HG02938 (cell line): ENCODE results near the gene UBE2Q2.
"Not testable (repeated sequence)": the region's sequence is repeated elsewhere in the genome, so short reads cannot be mapped to it uniquely, and the experiment has no call there.

Experiments used
- ATAC-seq: cut with Tn5 transposase; IDR thresholded peaks from one replicate; pipeline ENCODE4 v1.9.1; 2021; ENCODE audit warnings: mild to moderate bottlenecking, moderate library complexity; ENCODE audit not compliant: unreplicated experiment

Gene UBE2Q2

DNA sequence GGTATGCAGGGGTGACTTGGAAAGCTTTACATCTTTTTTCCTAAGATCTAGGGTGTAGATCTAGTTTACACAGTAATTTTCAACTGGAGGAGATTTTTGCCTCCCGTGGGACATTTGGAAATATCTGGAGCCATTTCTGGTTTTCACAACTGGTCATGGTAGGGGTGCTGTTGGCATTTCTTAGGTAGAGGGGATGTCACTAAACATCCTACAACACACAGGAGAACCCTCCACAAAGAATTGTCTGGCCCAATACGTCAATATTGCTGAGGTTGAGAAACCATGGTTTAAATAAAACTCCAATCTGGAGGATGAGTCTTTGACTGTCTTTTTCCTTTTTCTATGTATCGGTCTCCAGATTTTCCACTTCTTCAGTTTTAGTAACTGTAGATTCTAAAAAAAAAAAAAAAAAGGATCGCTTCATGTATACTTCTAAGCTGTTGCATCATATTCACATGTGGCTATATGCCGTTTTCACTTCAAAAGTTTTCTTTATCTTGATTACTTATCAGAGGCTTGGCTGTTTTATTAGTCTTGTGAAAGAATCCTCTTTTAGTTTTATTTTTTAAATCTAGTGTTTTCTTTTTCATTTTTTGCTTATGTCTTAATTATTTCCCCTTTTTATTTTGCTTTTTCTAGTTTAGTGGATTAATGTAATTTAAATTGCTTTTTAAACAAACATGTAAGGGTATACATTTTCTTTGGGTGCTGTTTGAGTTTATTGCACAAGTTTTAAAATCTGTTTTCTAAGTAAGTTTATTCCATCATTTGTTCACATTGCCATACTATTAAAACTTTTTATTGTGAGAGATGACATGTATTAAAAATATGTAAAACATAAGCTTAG, 21.2 kb downstream of the UBE2Q2 start:
- ATAC-seq = no peak

DNA sequence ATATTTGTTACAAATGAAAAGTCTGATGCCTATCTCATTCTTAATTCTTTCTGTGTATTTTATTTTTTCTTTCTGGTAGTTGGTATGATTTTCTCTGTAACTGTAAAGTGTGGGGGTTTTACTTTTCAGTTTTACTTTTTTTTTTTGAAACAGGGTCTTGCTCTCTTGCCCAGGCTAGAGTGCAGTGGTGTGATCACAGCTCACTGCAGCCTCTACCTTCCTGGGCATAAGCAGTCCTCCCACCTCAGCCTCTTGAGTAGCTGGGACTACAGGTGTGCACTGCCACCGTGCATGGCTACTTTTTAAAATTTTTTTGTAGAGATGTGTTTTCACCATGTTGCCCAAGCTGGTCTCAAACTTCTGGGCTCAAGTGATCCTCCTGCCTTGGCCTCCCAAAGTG, 22.8 kb downstream of the UBE2Q2 start:
- not testable (repeated sequence) for ATAC-seq

DNA sequence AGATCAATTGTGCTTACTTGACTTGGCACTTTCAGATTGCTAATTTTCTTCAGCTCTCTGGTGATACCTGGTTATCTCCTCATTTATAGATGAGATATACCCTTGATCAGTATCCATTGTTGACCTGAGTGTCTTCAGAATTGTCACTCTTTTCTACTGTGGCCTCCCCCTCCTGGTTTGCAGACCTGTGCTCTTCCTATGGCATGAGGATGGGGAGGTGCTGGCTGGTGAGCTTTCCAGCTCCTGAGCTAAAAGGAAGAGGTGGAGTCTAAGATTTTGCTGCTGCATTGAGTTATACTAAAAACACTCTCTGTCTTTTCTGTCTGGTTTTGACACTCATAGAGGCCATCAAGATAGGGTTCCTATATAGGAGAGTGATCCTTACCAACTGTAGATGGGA, 23.7 kb downstream of the UBE2Q2 start:
- no peak for ATAC-seq

DNA sequence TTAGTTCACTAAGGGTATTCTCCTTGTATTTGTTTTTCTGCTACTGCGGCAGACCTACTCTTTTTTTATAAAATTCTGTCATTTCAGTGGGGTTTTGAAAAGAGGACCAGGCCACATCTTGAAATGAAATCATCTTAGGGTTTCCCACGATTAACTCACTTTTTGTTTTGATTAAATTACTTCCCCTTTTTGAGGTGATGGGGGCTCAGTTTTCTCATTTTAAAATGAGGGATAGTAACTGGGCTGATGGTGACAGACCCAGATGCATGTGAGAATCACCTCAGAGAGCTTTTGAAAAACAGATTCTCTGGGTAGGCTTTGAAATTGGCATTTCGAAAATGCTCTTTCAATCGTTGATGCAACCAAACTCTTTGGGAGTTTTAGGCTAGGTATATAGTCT, 24.2 kb downstream of the UBE2Q2 start:
- no peak for ATAC-seq

DNA sequence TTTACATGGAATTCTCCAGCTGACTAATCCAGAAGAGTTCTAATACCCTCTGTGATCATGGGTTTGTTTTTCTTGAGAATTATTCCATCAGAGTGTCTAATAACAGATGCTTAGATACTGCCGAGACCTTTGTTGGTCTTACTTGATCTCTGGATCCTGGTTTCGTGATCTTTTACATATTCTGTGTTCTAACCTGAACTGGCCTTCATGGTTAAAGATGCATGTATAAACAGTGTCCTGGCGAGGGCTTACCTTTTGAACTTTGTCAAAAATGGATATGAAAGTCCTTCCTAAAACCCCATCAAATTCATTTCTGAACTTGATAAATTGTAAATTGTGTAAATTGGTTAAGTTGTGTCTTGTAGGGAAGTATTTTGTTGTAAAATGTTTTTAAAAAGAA, 24.8 kb downstream of the UBE2Q2 start:
- ATAC-seq = no peak

DNA sequence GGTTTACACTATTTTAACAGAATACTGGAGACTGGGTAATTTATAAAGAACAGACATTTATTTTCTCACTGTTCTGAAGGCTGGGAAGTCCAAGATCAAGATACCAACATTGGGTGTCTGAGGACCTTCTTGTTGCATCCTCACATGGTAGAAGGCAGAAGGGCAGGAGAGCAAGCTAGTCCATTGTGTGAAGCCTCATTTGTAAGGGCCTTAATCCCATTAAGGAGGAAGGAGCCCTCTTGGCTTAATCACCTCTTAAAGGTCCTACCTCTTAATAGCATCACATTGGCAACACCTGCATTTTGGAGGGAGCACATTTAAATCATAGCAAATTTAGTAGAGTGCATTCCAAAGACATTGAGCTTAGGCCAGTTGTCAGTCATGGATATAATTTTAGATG, 26.2 kb downstream of the UBE2Q2 start:
- no peak for ATAC-seq

DNA sequence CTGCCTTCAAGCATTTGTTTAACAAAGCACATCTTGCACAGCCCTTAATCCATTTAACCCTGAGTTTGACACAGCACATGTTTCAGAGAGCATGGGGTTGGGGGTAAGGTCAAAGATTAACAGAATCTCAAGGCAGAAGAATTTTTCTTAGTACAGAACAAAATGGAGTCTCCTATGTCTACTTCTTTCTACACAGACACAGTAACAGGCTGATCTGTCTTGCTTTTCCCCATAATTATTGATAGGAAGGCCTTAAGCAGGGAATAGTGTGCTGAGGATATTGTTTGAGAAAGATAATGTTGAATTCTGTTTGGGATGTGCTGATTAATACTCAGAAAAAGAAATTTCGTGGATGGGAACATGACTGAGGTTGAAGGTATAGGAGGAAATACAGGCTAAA, 28.3 kb downstream of the UBE2Q2 start:
- ATAC-seq = not testable (repeated sequence)

DNA sequence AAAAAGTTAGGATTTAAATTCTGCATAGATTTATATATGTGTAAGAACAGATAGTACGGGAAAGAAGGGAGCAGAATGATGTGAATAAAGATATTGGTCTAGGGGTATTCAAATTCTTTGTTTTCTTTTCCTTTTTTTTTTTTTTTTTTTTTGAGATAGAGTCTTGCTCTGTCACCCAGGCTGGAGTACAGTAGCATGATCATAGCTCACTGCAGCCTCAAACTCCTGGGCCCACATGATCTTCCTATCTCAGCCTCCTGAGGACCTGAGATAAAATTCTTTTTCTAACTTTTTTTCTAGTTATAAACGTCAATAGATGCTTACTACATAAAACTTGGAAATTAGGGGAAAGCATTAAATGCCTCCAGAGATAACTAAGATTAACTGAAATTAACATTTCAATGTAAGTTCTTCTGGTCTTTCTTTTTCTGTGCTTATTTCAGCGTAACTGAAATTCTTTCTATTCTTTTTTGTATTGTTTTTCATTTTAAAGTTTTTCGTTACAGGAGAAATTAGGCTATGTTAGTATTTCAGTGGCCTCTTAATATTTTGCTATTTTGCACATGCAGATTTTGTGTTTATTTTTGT, 29.2 kb downstream of the UBE2Q2 start:
- no peak for ATAC-seq

DNA sequence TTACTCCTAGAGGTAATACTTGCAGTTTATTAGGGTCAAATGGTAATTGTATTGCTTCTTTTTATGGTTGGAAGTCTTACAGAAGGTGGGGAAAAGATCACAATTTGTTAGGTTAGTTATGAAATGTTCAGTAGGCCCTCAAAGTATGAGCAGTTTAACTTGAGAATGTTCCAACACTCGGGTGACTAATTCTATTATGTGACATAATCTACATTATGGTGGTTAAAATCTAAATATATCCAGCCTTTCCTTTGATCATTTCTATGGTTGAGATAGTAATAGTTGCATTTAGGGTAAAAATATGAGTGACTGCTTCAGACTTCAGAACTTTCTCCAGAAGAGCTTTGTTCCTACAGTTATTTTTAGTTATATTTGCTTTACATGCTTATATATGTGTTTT, 40.8 kb downstream of the UBE2Q2 start:
- ATAC-seq = no peak

DNA sequence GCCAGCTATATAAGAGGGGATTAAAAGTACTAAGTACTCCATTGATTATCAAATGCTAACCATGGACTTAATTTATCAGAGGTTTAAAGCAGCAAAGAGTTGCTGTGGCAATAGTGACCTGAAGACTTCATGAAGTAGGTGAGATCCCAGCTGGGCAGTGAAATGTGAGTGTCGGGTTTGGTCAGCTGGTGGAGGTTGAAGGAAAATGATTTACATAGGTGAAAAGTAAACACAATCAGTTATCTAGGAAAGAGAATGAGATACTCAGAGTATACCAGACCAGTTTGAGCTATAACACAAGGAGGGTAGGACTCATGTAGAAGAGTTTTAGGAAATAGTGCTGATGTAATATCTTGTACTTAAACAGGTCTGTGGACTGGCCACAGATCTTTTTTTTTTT, 43.9 kb downstream of the UBE2Q2 start:
- no peak for ATAC-seq

DNA sequence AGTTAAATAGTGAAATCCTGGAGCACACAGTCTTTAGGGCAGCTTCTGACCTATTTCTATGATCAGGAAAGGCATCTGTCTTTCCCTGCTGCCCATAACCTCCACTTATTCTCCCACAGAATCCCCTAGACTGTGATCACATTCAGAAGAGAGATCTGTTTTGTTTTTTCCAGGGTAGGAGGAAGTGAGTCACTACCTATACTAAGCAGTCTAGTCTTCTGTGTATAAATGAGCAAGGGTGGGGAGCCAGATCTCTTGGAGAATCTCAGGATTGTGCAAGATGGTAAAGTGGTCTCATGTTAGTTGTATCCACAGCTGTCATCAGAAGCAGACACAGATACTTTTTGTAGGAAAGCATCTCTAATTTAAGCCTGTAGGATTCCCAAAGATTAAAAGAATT, 48.6 kb downstream of the UBE2Q2 start:
- ATAC-seq = no peak

DNA sequence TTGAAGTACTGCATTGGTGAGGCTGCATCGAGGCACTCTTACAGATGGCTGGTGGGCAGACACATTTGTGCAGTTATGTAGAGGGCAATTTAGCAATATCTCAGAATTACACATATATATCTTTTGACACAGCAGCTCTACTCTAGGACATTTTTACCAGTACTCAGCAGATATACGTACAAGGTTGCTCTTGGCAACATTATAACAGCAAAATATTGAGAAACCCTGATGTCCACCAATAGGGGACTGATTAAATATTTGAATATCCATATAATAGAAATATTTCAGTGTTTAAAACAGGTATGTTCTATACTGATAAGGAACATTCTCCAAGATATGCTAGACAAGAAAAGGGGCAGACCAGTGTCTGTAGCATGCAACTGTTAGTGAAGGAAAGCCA, 52.5 kb downstream of the UBE2Q2 start:
- no peak for ATAC-seq

DNA sequence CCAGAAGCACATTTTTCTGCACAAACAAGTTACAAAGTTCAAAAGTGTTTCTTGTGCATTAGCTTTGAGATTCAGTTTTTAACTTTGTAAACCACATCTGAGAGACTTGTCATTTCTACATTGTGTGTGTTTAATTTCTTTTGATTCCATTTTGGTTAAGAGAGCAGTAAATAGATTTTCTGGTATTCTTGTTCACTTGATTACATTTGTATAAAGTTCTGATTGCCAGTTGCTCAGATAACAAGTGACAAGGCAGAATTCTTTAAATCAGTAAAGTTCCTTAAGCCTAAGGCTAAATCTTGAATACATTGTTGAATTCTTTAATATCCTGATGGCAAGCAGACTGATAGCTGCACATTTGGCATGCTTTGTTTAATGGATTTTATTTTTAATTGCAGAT, 57.3 kb downstream of the UBE2Q2 start:
- ATAC-seq = no peak

DNA sequence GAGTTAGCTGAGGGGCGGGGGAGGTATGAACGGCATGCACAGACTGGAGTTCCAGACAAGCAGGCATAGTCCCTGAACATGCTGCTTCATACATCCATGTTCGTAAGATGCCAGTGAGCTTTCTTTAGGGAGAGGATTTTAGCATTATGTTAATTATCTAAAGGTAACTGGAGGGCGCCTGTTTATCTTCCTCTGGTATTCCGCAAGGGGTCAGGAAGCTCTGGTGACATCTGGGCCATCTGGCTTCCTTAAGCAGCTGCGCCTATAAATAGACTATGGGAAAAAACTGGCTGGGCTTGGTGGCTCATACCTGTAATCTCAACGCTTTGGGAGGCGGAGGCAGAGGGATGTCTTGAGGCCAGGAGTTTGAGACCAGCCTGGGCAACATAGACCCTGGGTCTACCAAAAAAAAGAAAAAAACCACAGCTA, 58.9 kb downstream of the UBE2Q2 start:
- no peak for ATAC-seq

DNA sequence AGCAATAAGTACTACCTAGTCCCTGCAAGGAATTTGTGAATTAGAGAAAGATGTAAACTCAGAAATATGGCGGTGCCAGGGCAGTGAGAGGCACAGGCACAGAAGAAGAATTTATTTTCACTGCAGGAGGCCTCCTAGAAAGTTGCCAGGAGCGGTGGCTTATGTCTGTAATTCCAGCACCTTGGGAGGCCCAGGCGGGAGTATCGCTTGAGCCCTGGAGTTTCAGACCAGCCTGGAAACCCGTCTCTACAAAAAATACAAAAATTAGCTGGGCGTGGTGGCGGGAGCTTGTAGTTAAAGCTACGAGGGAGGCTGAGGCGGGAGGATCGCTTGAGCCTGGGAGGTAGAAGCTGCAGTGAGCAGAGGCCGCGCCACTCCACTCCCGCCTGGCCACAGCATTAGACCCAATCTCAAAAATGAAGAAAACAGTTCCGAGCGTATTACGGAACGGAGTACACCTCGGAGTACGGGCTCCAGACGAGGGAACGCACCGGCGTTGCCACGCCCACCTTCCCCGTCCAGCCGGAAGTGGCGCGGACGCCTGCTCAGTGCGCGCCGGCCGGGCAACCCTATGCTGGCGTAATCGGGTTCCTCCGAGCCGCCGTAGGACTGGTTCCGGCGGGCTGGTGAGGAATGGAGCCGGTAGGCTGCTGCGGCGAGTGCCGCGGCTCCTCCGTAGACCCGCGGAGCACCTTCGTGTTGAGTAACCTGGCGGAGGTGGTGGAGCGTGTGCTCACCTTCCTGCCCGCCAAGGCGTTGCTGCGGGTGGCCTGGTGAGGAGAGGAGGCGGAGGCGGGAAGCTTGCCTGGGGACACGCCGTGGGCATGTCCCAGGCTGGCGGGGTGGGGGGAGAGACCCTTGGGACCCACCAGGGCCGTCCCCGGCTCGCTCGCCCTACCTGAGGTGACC, 60.3 kb downstream of the UBE2Q2 start, which contains the start of gene FBXO22:
TSS of gene FBXO22 (plus strand) at position 548 of the 909 bp plus-strand sequence. CDS start at position 634, 86 bp downstream.
- ATAC-seq = peak; percentile 74

DNA sequence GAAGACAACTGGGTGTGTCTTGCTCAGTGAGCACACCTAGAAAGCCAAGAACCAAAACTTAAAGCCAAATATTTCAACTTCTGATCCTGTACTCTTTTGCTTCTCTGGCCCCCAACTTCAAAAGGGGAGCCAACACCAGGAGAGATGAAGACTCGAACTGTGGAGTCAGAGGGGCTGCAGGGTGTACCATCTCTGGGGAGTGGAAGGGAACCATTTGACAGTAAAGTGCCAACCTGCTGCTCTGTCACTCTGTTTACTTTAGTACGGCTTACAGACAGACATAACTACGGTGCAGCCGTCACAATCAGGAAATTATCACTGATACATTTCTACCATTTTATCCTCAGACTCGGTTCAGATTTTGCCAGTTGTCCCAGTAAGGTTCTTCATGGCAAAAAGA, 62.0 kb downstream of the UBE2Q2 start:
- no peak for ATAC-seq

DNA sequence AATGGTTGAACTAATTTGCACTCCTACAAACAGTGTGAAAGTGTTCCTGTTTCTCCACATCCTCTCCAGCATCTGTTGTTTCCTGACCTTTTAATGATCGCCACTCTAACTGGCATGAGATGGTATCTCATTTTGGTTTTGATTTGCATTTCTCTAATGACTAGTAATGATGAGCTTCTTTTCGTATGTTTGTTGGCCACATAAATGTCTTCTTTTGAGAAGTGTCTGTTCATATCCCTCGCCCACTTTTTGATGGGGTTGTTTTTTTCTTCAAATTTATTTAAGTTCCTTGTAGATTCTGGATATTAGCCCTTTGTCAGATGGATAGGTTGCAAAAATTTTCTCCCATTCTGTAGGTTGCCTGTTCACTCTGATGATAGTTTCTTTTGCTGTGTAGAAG, 67.1 kb downstream of the UBE2Q2 start:
- ATAC-seq = not testable (repeated sequence)

DNA sequence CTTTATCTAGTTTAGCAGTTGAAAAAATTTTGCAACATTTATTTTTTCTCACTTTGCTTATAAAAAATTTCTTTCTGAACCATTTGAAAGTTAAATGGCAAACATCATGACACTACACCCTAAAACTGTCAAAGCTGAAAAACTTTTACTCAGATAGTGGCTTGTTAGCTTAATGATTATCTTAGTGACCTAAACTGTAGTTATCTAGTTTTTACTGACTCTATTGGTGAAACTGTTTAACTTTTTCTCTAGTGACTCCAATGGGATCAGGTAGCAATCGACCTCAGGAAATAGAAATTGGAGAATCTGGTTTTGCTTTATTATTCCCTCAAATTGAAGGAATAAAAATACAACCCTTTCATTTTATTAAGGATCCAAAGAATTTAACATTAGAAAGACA, 73.7 kb downstream of the UBE2Q2 start:
- ATAC-seq = no peak

DNA sequence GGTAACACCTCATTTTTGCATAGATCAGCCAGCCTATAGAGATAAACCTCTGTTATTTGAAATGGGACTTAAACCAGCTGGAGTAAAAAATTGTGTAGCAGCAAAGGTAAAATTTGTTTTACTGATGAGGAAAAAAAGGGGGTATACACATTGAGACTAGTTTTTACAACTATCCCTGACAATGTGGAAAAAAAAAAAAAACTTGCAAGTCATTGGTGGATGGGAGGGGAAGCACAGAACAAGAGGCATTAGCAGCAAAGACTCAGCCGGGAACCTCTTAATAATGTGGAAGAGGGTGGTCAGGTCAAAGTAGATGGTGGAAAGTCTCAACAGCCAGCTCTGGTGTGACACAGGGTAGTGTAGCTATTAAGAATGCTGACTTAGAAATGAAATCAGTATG, 74.9 kb downstream of the UBE2Q2 start:
- no peak for ATAC-seq

DNA sequence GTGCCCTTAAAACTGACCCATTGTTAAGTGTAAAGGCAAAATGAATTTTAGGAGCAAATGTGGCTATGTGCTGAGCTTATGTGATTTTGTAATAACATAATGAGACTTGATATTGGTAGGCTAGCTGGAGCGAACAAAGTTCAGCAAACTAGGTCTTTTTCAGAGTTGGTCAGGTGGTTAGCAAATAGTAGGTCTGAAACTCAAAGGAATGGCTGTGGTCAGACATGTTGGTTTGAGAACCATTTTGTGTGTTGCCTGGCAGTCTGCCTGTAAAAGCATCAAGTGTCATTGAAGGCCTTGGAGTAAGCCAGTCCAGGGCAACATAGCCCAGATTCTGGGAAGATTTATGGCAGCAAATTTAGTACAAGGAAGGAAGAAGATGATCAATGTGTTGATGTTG, 76.8 kb downstream of the UBE2Q2 start:
- no peak for ATAC-seq
